DOHH2 (cell line): ENCODE results near the gene PDE2A.

Source experiments
- CTCF ChIP-seq: fragments of 200-600 bp; sonication (generic); IDR thresholded peaks from one replicate; pipeline ENCODE4 v1.5.1; 2014; ENCODE audit warnings: antibody characterized with exemption, mild to moderate bottlenecking, low read depth, low read length; ENCODE audit not compliant: poor library complexity, severe bottlenecking
- EZH2phosphoT487 ChIP-seq: fragments of 200-600 bp; sonication (generic); IDR thresholded peaks from 2 replicates; pipeline ENCODE4 v1.6.1; 2017; ENCODE audit warnings: borderline replicate concordance, mild to moderate bottlenecking, antibody characterized with exemption, low read length, moderate library complexity, mixed read lengths

GRCh38 chr11:72544589-72544988 is 129.6 kb downstream of the PDE2A start:
- TF ChIP-seq CTCF (no peak), EZH2phosphoT487 (no peak)
